Smooth muscle cell (in vitro differentiated cells): ENCODE results near the gene CNTD1. TPM values are rescaled to one million over a fixed set of nuclear protein-coding genes. Genes with fewer than 3 reads are reported as not detected.
"Not testable (repeated sequence)": the region's sequence is repeated elsewhere in the genome, so short reads cannot be mapped to it uniquely, and the experiment has no call there.

Experiments used
- DNase-seq: peaks from one replicate; lab custom pipeline; 2025; ENCODE audit not compliant: unreplicated experiment; lab: John Stamatoyannopoulos, UW
- H2AFZ ChIP-seq: fragments of 200-600 bp; sonication (generic); 2 replicates; pipeline ENCODE4 v1.6.0; 2016; ENCODE audit warnings: antibody characterized with exemption, low read depth, mild to moderate bottlenecking
- H3F3A ChIP-seq: fragments of 200-600 bp; sonication (generic); 2 replicates; pipeline ENCODE4 v1.6.0; 2017; ENCODE audit warnings: antibody characterized with exemption, low read depth
- H3K27ac ChIP-seq: fragments of 200-600 bp; sonication (generic); 2 replicates; pipeline ENCODE4 v1.5.1; 2016; ENCODE audit warnings: low read depth, mild to moderate bottlenecking
- H3K27me3 ChIP-seq: fragments of 200-600 bp; sonication (generic); 2 replicates; pipeline ENCODE4 v1.6.1; 2016; ENCODE audit warnings: low read depth, mild to moderate bottlenecking
- H3K36me3 ChIP-seq: fragments of 200-600 bp; sonication (generic); 2 replicates; pipeline ENCODE4 v1.5.1; 2016; ENCODE audit warnings: low read depth
- H3K4me1 ChIP-seq: fragments of 200-600 bp; sonication (generic); 2 replicates; pipeline ENCODE4 v1.5.1; 2016; ENCODE audit warnings: low read depth
- H3K4me2 ChIP-seq: fragments of 200-600 bp; sonication (generic); 2 replicates; pipeline ENCODE4 v1.6.0; 2016; ENCODE audit warnings: mild to moderate bottlenecking
- H3K4me3 ChIP-seq: fragments of 200-600 bp; sonication (generic); 2 replicates; pipeline ENCODE4 v1.5.1; 2016; ENCODE audit warnings: mild to moderate bottlenecking
- H3K79me2 ChIP-seq: fragments of 200-600 bp; sonication (generic); 2 replicates; pipeline ENCODE4 v1.6.0; 2016; ENCODE audit warnings: low read depth, mild to moderate bottlenecking
- H3K9ac ChIP-seq: fragments of 200-600 bp; sonication (generic); 2 replicates; pipeline ENCODE4 v1.6.0; 2016; ENCODE audit warnings: low read depth
- H3K9me3 ChIP-seq: fragments of 200-600 bp; sonication (generic); replicated peaks from 2 replicates; pipeline ENCODE4 v1.5.1; 2016; ENCODE audit warnings: low read depth
- H4K20me1 ChIP-seq: fragments of 200-600 bp; sonication (generic); 2 replicates; pipeline ENCODE4 v1.6.0; 2016; ENCODE audit warnings: low read depth
- WGBS: methylation state at CpG from one replicate; pipeline ENCODE4 v1.1.7; 2016; ENCODE audit warnings: low lambda C conversion rate; 5-methylcytosine and 5-hydroxymethylcytosine counted together
- polyA plus RNA-seq: library from polyadenylated mRNA; unstranded; fragments of >200 nt; fragmentation: Nextera tagmentation; extraction: Ambion mirVana; gene quantifications from 2 replicates; pipeline ENCODE4 v1.2.1, GENCODE V29; 2016
- total RNA-seq: library from RNA; depleted of rRNA; stranded (reverse); fragments of >200 nt; gene quantifications from 2 replicates; pipeline ENCODE4 v1.2.3, GENCODE V29; 2014
- TF ChIP-seq, protein P1 (sequence below): fragments of 200-600 bp; sonication (generic); IDR thresholded peaks from 2 replicates; pipeline ENCODE4 v1.5.1; 2017; ENCODE audit warnings: borderline replicate concordance, mild to moderate bottlenecking, antibody characterized with exemption; ENCODE audit not compliant: insufficient read depth, poor library complexity, severe bottlenecking

The CNTD1 gene
- total and polyA plus RNA-seq, 2 experiments from 2014 or later: 0.17 TPM; not detected in 1

DNA sequence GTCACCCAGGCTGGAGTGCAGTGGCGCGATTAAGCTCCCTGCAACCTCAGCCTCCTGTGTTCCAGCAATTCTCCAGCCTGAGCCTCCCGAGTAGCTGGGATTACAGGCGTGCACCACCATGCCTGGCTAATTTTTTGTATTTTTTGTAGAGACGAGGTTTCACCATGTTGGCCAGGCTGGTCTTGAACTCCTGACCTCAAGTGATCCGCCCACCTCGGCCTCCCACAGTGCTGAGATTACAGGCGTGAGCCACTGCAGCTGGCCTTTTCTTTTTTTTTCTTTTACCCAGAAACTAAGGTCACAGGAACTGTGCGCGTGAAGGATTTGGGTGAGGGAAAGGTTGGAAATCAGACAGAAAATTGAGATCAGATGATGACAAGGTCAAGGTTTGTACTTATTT lies 28.7 kb upstream of the CNTD1 start:
- H3F3A ChIP-seq, H3K4me3 ChIP-seq, H3K9me3 ChIP-seq, H3K79me2 ChIP-seq, H3K4me2 ChIP-seq, H3K36me3 ChIP-seq, H3K27me3 ChIP-seq, H3K9ac ChIP-seq, H3K27ac ChIP-seq, DNase-seq, H2AFZ ChIP-seq, H4K20me1 ChIP-seq: not testable (repeated sequence)
- H3K4me1 ChIP-seq: peaks cover 13% of the 10 kb centered on the region
- WGBS: 89% methylated on average over 10 of the region's 10 CpGs

DNA sequence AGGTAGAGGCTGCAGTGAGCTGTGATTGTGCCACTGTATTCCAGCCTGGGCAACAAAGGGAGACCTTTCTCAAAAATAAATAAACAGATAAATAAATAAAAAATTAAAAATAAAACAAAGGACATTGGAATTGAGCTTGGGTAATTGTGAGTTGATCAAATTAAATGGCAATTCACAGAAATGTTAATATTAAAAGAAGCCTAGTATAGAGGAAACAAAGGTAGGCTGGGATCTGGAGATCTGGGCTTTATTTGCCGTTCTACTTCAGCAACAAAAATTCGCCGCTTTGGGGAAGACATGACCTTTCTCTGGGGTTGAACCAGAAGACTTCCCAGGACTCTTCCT lies 25.7 kb upstream of the CNTD1 start:
- H3K9ac ChIP-seq: peak overlapping the region; percentile 77
- H2AFZ ChIP-seq: peak overlapping the region; percentile 100
- no peaks in the 10 kb centered on the region for H3K27me3 ChIP-seq
- no peaks in the 10 kb centered on the region for H3K79me2 ChIP-seq
- H3K9me3 ChIP-seq: no peaks in the 10 kb centered on the region
- H3F3A ChIP-seq: no peaks in the 10 kb centered on the region
- H3K4me2 ChIP-seq: peak overlapping the region; percentile 92
- peaks cover 13% of the 10 kb centered on the region for H3K4me1 ChIP-seq
- no peaks in the 10 kb centered on the region for H4K20me1 ChIP-seq
- H3K36me3 ChIP-seq: no peaks in the 10 kb centered on the region
- 21% methylated on average over 3 of the region's 3 CpGs for WGBS
- H3K27ac ChIP-seq: peak overlapping the region; percentile 52
- TF ChIP-seq, protein P1, sequence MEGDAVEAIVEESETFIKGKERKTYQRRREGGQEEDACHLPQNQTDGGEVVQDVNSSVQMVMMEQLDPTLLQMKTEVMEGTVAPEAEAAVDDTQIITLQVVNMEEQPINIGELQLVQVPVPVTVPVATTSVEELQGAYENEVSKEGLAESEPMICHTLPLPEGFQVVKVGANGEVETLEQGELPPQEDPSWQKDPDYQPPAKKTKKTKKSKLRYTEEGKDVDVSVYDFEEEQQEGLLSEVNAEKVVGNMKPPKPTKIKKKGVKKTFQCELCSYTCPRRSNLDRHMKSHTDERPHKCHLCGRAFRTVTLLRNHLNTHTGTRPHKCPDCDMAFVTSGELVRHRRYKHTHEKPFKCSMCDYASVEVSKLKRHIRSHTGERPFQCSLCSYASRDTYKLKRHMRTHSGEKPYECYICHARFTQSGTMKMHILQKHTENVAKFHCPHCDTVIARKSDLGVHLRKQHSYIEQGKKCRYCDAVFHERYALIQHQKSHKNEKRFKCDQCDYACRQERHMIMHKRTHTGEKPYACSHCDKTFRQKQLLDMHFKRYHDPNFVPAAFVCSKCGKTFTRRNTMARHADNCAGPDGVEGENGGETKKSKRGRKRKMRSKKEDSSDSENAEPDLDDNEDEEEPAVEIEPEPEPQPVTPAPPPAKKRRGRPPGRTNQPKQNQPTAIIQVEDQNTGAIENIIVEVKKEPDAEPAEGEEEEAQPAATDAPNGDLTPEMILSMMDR: no peak
- DNase-seq: no peak
- H3K4me3 ChIP-seq: peak overlapping the region; percentile 83

DNA sequence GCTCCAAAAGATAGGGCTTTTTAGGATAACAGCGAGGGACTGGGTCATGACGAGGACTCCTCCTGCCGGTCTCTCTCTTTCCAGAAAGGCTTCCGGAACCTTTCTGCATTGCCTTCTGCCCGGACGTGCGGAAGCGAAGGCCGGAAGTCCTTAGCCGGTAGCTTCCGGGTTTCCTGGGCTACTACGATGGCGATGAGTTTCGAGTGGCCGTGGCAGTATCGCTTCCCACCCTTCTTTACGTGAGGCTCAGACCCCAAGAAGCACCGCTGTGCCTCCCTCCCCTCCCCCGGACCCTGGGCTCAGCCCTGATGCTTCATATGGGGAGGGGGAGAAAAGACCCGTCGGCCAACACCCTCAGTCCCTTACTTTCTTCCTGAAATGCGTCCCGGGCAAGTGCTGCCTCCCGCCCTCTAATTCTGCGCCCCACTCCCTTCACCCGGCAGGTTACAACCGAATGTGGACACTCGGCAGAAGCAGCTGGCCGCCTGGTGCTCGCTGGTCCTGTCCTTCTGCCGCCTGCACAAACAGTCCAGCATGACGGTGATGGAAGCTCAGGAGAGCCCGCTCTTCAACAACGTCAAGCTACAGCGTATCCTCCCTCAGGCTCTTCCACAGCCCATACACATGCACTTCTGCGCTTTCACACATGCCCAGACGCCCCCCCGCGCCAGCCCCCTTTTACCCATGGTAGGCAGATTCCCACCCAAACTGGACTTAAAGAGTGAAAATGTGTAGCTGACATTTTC lies 25.2 kb upstream of the CNTD1 start, which contains the start of gene VPS25:
VPS25 (plus strand) TSS at position 160 of the 746 bp plus-strand sequence; CDS start at position 187, 27 bp downstream.
- Histone ChIP-seq H3K9ac (peak within 1 kb of the TSS; percentile 77), H3K4me1 (peaks cover 13% of the 10 kb centered on the region), H3K79me2 (no peaks in the 10 kb centered on the region), H3F3A (peaks cover 3% of the 10 kb centered on the region), H3K4me3 (peak within 1 kb of the TSS; percentile 83), H3K36me3 (no peaks in the 10 kb centered on the region), H3K27ac (peak within 1 kb of the TSS; percentile 52), H2AFZ (peak within 1 kb of the TSS; percentile 100), H3K9me3 (no peaks in the 10 kb centered on the region), H4K20me1 (no peaks in the 10 kb centered on the region), H3K27me3 (no peaks in the 10 kb centered on the region), H3K4me2 (peak within 1 kb of the TSS; percentile 92)
- no peak for DNase-seq
- TF ChIP-seq, protein P1: no peak
- whole genome bisulfite sequencing: under 1% methylated on average over 39 of the region's 39 CpGs

DNA sequence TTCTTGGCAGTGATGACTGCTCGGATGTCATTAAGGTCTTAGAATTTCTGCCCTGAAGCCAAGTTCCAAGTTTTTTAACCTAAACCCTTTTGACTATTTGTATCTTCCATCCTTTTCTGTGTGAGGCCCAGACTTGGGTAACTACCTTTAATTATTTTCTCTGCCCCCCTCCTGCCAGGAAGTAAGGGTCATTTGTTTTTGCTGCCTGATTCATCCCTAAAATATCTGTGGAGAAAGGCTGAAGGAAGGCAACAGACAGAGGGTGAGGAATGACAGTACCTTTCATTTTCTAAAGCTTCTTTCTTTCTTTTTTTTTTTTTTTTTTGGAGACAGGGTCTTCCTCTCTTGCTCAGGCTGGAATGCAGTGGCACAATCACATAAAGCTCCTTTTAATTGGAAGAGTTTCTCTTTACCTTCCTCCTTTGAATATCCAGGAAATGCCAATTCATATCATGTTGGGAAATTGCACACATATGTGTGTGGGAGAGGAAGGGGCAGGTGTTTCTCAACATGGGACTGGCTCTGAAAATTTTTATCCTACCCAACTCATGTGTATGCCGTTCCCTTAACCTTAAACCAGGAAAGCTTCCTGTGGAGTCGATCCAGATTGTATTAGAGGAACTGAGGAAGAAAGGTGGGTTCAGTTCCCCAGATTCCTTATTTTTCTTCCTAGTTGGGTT lies 24.5 kb upstream of the CNTD1 start:
- Histone ChIP-seq H3K79me2 (no peaks in the 10 kb centered on the region), H3K27ac (peak overlapping the region; percentile 52), H3F3A (peaks cover 4% of the 10 kb centered on the region), H3K4me1 (peaks cover 13% of the 10 kb centered on the region), H3K27me3 (no peaks in the 10 kb centered on the region), H2AFZ (peak overlapping the region; percentile 100), H4K20me1 (no peaks in the 10 kb centered on the region), H3K9me3 (no peaks in the 10 kb centered on the region), H3K4me3 (peak overlapping the region; percentile 83), H3K36me3 (no peaks in the 10 kb centered on the region), H3K4me2 (peak overlapping the region; percentile 92), H3K9ac (peak overlapping the region; percentile 77)
- DNase-seq: no peak
- WGBS: 76% methylated on average over 3 of the region's 3 CpGs
- TF ChIP-seq, protein P1: no peak
